Measurements from ENCODE around the gene TIGD2. TPM values are rescaled to one million over a fixed set of nuclear protein-coding genes. Genes with fewer than 3 reads are reported as not detected.
A peak's percentile ranks its signal among the peaks of the same experiment; 100 is the strongest.

Gene TIGD2
- total and polyA plus RNA-seq, 2 of the 13 experiments (the other 11 are each of a cell fraction or from before 2014, with no cell fraction given): 3.1 to 15.5 TPM

- TF ChIP-seq PLSCR1 (CRISPR knock-in tag; IDR thresholded peaks at IDR 0.05; ENCODE audit: borderline replicate concordance) (no peak), ZBTB20 (CRISPR knock-in tag; IDR thresholded peaks at IDR 0.05; ENCODE audit: borderline replicate concordance, low read depth) (peak; percentile 38; the same call in 1 of the 2 replicates), ZNF703 (CRISPR knock-in tag; IDR thresholded peaks at IDR 0.05; ENCODE audit: borderline replicate concordance) (peak; percentile 79; the same call in 1 of the 2 replicates), TEAD2 (CRISPR knock-in tag; IDR thresholded peaks at IDR 0.05) (no peak), ZBTB7A (CRISPR knock-in tag; IDR thresholded peaks at IDR 0.05) (no peak), ZNF143 (CRISPR knock-in tag; IDR thresholded peaks at IDR 0.05) (no peak; the same call in 1 of the 2 replicates), KMT2A (CRISPR knock-in tag; IDR thresholded peaks at IDR 0.05) (no peak), ZNF530 (CRISPR knock-in tag; IDR thresholded peaks at IDR 0.05; ENCODE audit: low read depth) (no peak), NFE2L2 (IDR thresholded peaks at IDR 0.05; ENCODE audit: low read length) (no peak), TMF1 (CRISPR knock-in tag; IDR thresholded peaks at IDR 0.05; ENCODE audit: low read depth) (peak; percentile 81), UBTF (CRISPR knock-in tag; IDR thresholded peaks at IDR 0.05) (peak; percentile 81), BRD4 (CRISPR knock-in tag; IDR thresholded peaks at IDR 0.05) (peak; percentile 60; the same call in 1 of the 2 replicates), MZF1 (CRISPR knock-in tag; IDR thresholded peaks at IDR 0.05; ENCODE audit: borderline replicate concordance) (0 out of 2 replicates have a peak, but pooled peaks have one; percentile 6), TAF1 (CRISPR knock-in tag; IDR thresholded peaks at IDR 0.05) (peak; percentile 88), NFAT5 (CRISPR knock-in tag; IDR thresholded peaks at IDR 0.05) (peak; percentile 18), ZSCAN20 (CRISPR knock-in tag; IDR thresholded peaks at IDR 0.05; ENCODE audit: borderline replicate concordance) (peak; percentile 36; the same call in 1 of the 2 replicates), REPIN1 (CRISPR knock-in tag; IDR thresholded peaks at IDR 0.05; ENCODE audit: borderline replicate concordance, low read depth) (peak; percentile 53; the same call in 1 of the 2 replicates), GTF2F1 (IDR thresholded peaks at IDR 0.05; ENCODE audit: low read length) (no peak), YEATS4 (CRISPR knock-in tag; IDR thresholded peaks at IDR 0.05; ENCODE audit: borderline replicate concordance) (peak; percentile 83), ELF1 (CRISPR knock-in tag; IDR thresholded peaks at IDR 0.05) (0 out of 2 replicates have a peak, but pooled peaks have one; percentile 8), ZKSCAN5 (CRISPR knock-in tag; IDR thresholded peaks at IDR 0.05) (no peak), ZNF468 (CRISPR knock-in tag; IDR thresholded peaks at IDR 0.05) (0 out of 2 replicates have a peak, but pooled peaks have one; percentile 72)
These were observed at the start of gene TIGD2 (continued) for GRCh38 chr4:89110986-89111832.

All from HepG2 (cell line).